Measurements from ENCODE around the gene KLK2. TPM values are rescaled to one million over a fixed set of nuclear protein-coding genes. Genes with fewer than 3 reads are reported as not detected.

KLK2 gene
- total and polyA plus RNA-seq, 4 donors: not detected

- H3K4me3 ChIP-seq: no peak overlapping the region
- no peaks in the 10 kb centered on the region for H3K4me1 ChIP-seq (ENCODE audit: control insufficient read depth in 5 of 5, insufficient read depth in 5 of 5, low read length in 5 of 5)
- DNase-seq (peak in 1 of 3 donors; percentile 6), ATAC-seq (ENCODE audit: insufficient read depth, low FRiP score) (no peak)
- TF ChIP-seq CTCF (IDR thresholded peaks at IDR 0.05; ENCODE audit: control extremely low read depth, extremely low read depth): no peak
- WGBS, 2 donors: 4% methylated on average over 12 of the region's 12 CpGs
- no peaks in the 10 kb centered on the region for H3K9me3 ChIP-seq (ENCODE audit: control insufficient read depth in 4 of 4, insufficient read depth in 3 of 4, low read length in 3 of 4)
- H3K27me3 ChIP-seq (ENCODE audit: control insufficient read depth in 3 of 3, insufficient read depth in 3 of 3, low read length in 2 of 3): peaks cover 3 to 15% (median 5%) of the 10 kb centered on the region in 3 donors
- H3K9ac ChIP-seq (ENCODE audit: insufficient read depth in 1 of 2, low read length in 2 of 2): no peak overlapping the region
- H3K27ac ChIP-seq (ENCODE audit: low read depth in 1 of 2, low read length in 1 of 2): no peak overlapping the region
- no peaks in the 10 kb centered on the region for H3K36me3 ChIP-seq (ENCODE audit: control insufficient read depth in 4 of 4, insufficient read depth in 4 of 4, low read length in 4 of 4)
Measured at GRCh38 chr19:50921426-50922316, 48.4 kb downstream of the KLK2 start.

- 31% methylated on average over 21 of the region's 21 CpGs for WGBS, 2 donors
- no peaks in the 10 kb centered on the region for H3K4me1 ChIP-seq (ENCODE audit: control insufficient read depth in 5 of 5, insufficient read depth in 5 of 5, low read length in 5 of 5)
- TF ChIP-seq CTCF (IDR thresholded peaks at IDR 0.05; ENCODE audit: control extremely low read depth, extremely low read depth): peak; percentile 54
- peaks cover 1 to 15% (median 3%) of the 10 kb centered on the region in 3 donors for H3K27me3 ChIP-seq (ENCODE audit: control insufficient read depth in 3 of 3, insufficient read depth in 3 of 3, low read length in 2 of 3)
- no peaks in the 10 kb centered on the region for H3K36me3 ChIP-seq (ENCODE audit: control insufficient read depth in 4 of 4, insufficient read depth in 4 of 4, low read length in 4 of 4)
- H3K27ac ChIP-seq (ENCODE audit: low read depth in 1 of 2, low read length in 1 of 2): no peak overlapping the region
- ATAC-seq (ENCODE audit: insufficient read depth, low FRiP score): no peak
- no peak overlapping the region for H3K4me3 ChIP-seq
- peak; percentile 69 to 77 (median 69) for DNase-seq
- no peaks in the 10 kb centered on the region for H3K9me3 ChIP-seq (ENCODE audit: control insufficient read depth in 4 of 4, insufficient read depth in 3 of 4, low read length in 3 of 4)
- H3K9ac ChIP-seq (ENCODE audit: insufficient read depth in 1 of 2, low read length in 2 of 2): no peak overlapping the region
Measured at GRCh38 chr19:50922317-50922853, 49.1 kb downstream of the KLK2 start.

- H3K27me3 ChIP-seq (ENCODE audit: control insufficient read depth in 3 of 3, insufficient read depth in 3 of 3, low read length in 2 of 3): peaks cover 0 to 18% (median 3%) of the 10 kb centered on the region in 3 donors
- WGBS, 2 donors: 69 to 71% methylated on average over 6 of the region's 6 CpGs
- ATAC-seq (ENCODE audit: insufficient read depth, low FRiP score): no peak
Measured at GRCh38 chr19:50924586-50924985, 51.3 kb downstream of the KLK2 start.

More at GRCh38 chr19:50924586-50924985, 51.3 kb downstream of the KLK2 start:
- TF ChIP-seq CTCF (IDR thresholded peaks at IDR 0.05; ENCODE audit: control extremely low read depth, extremely low read depth): no peak
- Histone ChIP-seq H3K4me1 (ENCODE audit: control insufficient read depth in 5 of 5, insufficient read depth in 5 of 5, low read length in 5 of 5) (no peaks in the 10 kb centered on the region), H3K9me3 (ENCODE audit: control insufficient read depth in 4 of 4, insufficient read depth in 3 of 4, low read length in 3 of 4) (no peaks in the 10 kb centered on the region), H3K36me3 (ENCODE audit: control insufficient read depth in 4 of 4, insufficient read depth in 4 of 4, low read length in 4 of 4) (no peaks in the 10 kb centered on the region), H3K9ac (ENCODE audit: insufficient read depth in 1 of 2, low read length in 2 of 2) (no peak overlapping the region), H3K4me3 (no peak overlapping the region), H3K27ac (ENCODE audit: low read depth in 1 of 2, low read length in 1 of 2) (no peak overlapping the region)
- no peak for DNase-seq
